Right kidney (tissue), 1 donor: Measurements from ENCODE around the gene GSX2.

ENCODE experiments used
- DNase-seq: peaks from one replicate; pipeline ENCODE4 v3.0.0-alpha.2; 2016

GSX2 gene

DNA sequence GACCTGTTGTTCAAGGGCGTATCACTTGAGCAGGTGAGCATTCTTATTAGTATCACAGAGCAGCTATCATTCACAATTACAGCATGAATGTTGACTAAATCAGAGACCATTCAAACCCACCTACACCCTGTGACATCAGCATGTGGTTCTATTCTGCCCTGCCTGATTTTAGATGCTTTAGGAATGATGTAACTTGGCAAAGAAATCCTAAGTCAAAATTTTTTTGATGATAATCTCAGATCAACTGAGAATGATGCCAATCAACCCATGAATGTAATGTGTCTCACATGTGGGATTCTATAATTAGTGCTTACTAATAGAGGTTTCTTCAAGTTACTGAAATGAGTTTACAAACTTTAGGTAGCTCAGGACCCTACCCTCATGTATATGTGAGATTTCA lies 22.2 kb upstream of the GSX2 start:
- DNase-seq = no peak

DNA sequence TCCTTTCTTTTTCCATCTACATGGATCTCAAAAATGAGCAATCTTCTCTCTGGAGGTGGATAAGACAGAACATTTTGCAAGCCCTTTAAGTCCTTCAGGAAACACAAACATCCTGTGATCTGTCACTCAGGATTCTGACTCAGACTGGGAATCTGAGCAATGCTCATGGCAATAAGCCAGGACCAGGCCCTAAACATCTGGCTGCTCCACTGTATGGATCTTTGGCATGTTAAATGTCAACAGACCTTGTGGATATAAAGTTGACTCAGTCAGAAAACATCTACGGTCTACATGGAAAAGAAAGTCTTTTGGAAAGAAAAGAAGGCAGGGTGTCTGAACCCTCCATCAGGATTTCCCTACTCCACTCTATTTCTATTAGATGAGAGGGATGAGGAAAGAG lies 17.8 kb upstream of the GSX2 start:
- DNase-seq = no peak

DNA sequence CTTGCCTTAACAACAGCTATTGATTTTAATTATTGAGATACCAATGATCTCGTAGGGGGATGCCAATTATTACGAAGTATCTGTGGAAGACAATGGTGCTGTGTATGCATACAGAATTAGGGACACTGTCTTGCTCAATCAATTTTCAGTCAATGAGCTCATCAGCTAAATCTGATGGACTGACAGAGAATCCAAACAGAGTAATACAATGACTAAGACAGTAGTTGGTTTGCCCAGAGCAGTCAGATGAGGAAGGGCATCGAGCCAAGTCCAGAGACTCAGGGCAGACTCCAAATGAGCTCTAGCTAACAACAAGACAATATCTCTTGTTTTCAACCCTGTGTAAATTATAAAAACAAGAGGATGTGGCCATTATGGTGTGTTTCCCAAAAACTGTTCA lies 14.7 kb upstream of the GSX2 start:
- DNase-seq = no peak

DNA sequence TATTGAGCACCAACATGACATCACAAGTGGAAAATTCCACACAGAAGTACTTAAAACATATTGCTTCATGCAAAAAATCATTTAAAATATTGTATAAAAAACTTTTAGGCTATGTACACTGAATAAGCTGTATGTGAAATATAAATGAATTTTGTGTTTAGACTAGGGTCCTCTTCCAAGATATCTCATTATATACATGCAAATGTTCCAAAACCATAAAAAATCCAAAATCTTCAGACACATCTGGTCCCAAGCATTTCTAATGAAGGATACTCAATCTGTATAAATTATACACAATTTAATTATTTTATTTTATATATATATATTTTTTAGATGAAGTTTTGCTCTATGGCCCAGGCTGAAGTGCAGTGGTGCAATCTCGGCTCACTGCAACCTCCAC lies 10.1 kb upstream of the GSX2 start:
- no peak for DNase-seq

DNA sequence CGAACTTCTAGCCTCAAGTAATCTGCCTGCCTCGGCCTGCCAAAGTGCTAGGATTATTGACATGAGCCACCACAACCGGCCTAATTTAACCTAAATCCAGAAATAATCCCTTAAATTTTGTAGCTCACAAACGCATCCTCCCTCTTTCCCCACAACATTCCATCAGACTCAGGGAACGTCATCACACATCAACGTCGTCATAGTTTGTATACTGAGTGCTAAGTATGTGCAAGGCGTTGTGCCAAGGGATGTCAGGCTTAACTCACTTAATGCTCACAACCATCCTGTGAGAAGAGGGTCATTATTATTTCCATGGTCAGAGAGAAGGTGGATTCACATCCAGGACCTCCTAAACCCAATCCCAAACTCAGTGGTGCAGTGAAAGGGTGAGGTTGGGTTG lies 9.6 kb upstream of the GSX2 start:
- no peak for DNase-seq

DNA sequence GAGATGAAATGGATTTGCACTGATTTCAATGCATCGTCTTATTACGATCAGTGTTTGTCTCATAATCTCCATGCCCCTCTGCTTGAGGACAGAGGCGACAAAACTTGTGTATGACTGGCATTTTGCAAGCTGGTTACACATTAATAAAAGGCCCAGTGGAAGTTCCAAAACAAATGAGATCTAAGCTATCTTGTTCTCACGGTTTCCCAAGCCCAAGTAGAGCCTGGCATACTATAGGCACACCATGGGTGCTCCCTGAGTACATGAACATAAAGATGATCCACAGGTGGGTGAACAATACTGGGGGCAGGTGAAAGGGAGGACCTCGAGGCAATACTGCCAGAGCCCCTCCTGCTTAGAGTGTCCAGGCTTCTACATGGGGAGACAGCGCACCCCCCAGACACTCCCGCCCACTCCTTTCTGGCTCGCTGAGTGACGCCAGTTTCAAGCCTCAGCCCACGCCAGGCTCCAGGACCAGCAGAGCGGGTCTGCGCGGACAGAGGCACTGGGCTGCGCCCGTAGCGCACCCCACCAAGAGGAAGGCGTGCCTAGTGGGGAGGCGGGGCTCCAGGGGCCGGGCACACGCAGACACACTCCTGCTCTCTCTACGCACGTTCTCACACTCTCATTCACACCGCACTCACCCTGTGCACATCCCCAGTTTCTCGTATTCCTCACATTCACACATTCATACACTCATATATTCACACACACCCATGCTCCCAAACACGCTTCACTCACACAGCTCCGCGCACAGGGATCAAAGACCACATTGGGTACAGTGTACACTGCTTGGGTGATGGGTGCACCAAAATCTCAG lies 8.9 kb upstream of the GSX2 start:
- DNase-seq = peak; percentile 59

DNA sequence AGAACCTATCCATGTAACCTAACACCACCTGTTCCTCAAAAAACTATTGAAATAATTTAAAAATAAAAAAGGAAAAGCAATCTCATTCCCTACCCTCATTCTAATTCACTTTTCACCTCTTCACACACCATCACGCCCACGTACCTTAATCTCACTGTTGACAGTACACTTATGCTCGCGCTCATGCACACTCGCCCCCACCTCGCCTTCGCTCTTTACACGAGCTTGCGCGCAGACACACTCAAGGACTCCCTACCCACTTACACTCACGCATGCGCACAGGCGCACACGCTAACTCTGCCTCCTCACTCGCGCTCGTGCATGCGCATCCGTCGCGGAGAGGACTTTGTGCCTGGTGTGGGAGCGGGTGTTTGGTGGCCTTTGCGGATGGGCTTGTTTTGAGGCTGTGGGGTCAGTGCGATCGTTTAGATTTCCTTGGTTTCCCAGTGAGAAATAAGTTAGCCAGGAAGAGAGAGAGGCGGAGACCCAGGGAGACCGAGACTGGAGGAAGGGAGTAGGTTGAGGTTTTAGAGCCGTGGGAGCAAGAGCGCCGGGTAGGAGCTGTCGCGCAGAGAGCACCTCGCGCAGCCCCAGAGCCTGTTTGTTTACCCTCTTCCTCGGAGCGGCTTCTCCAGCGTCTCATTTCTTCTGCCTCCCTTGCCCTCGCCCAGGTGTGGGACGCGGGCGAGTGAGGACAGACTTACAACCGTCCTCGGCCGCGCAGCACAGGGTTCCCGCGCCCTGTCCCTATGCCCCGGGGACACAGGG lies 8.1 kb upstream of the GSX2 start:
- peak; percentile 79 for DNase-seq

DNA sequence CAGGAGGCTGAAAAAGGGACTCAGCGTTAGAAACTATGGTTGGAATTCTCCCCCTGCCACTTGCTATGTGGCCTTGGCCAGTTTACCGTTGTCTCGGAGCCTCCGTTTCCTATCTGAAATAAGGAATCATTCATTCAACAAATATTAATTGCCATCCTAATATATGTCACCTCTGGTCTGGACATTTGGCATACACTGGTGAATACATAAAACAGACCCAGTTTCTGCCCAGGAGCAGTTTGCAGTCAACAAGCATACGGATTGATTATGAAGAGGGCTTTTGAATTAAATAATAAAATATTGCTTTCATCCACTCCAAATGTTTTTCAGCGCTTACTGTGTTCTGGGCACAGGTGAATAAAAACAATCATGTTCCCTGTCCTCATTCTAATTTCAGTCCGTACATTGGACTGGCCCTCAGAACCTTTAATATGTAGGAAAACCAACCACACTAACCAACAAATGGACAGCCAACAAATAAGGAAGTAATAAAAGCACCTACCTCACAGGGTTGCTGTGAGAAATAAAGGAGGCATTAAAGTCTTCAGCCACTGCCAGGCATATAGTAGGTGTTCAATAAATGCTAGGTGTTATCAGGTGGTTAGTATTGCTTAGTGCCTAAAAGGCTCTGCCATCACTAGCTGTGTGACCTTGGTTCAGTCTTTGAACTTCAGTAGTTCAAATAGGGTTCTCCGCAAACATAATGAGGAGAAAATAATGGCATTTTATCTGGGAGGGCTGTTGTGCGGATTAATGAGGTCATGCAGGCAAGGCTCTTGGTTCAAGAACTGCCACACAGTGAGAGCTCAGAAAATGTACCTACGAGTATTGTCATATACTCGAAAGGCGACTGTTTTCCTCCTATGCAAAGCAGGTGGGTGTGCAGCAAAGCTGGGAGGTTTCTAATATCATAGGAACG lies 7.3 kb upstream of the GSX2 start:
- no peak for DNase-seq

DNA sequence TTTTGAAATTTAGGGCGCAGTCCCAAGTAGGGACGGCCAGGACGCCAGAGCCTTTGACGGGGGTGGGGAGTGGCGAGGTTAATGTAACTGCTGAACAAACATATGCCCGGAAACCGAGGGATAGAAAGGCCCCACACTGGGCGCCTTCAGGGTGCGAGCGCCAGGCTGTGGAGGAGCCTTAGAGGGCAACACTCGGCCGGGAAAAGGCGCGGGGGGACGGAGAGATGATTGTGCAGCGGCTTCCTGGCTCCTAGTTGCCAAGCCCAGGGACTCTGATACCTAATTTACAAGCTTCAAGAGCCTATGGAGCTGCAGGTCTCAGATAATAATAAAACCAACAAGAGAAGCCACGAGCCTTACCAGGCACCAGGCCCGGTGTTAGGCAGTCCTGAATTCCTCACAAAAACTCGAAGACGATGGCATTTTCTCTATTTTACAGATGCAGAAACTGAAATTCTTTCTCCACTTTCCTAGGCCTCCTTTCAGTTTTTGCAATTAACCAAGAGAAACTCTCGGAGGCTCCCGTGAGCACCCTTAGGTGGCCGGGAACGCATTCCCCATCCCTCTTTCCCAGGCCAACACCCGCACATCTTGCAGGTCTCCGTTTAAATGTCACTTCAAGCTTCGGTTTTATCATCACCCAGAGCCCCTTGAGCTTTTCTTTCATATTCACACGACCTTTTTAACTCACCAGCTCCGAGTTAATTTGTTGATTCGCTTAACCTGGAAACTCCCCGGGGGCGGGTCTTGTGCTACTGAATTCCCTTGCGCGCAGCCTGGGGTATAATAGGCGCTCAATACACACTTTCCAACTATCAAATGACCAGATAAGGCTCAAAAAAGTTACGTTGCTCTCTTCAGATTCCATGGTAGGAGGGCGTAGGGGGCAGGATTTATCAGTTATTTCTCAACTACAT lies 6.4 kb upstream of the GSX2 start:
- DNase-seq = peak; percentile 53

DNA sequence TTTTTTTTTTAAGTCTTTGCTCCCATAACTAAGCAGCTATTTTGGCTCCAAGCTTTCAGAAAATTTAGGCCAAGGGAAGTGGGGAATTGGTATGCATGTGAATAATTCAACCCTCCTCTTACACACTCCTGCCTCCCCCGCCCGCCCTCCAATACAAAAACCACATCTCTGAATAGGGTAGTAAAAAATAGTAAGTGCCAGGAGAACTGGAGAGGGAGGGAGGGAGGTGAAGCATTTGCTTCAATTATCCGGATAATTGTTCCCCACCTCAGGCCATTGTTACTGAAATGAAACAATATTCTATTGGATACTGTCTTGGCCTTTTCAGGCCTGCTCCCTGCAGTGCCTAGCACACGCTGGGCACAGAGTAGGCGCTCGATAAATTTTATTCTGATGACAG lies 5.5 kb upstream of the GSX2 start:
- peak; percentile 16 for DNase-seq

DNA sequence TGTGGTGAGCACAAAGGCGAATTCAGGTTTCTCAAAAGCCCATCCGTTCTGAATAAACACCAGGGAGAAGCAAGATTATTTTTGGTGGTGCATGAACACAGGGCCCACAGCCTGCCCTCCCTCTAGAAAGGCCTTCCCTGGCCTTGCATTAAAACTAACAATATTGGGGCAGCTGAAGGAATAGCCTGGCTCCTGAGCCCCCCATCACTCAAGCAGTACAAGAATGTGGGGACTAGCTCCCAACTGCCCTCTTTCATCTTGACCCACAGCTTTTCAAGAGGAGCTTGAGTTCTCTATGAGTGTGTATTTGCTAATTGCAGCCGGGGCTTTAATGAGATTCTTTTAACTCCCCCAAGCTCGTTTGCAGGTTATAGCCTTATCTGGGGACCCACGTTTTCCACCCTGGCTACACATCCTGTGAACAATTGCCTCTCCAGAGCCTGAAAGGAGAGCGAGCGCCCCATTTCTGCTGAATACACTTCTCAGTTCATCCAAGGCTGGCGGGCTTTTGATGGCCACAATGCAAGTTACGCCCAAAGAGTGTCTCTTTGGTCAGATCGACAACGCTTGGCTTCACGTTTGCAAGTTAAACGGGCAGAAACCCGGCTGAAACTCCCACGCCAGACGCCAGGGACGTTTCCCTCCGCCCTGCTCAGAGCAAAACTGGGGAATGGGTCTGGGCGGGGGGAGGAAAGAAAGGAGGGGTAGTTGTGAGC lies 4.7 kb upstream of the GSX2 start:
- DNase-seq = peak; percentile 42

DNA sequence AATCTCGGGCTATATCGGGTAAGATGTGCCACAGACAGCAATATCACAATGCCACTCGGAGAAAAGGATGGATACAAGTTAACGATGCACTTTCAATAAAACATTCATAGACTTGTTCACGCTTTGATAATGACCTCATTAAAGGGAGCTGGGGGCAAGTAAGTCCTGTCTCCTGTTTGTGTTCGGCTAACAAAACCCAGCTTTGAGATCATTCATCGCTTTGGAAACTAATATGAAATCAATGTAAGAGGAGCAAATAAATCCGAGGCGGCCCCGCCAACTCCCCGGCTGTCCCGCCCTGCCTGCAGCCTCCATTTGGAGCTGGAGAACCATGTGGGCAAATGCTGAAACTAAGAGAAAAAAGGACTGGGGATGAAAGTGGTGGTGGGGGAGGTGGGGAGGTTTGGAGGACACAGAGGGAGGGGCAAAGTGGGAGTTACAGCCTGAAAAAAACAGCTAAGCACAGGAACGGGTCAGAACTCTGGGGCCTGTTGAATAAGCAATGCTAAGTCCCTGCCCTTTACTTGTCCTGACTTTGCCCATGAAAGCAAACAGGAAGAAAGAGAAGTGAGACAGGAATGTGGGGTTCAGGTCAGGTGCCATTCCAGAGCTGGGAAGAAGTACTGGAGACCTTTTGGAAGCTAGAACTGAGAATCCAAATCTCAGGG lies 3.5 kb upstream of the GSX2 start:
- peak; percentile 34 for DNase-seq

DNA sequence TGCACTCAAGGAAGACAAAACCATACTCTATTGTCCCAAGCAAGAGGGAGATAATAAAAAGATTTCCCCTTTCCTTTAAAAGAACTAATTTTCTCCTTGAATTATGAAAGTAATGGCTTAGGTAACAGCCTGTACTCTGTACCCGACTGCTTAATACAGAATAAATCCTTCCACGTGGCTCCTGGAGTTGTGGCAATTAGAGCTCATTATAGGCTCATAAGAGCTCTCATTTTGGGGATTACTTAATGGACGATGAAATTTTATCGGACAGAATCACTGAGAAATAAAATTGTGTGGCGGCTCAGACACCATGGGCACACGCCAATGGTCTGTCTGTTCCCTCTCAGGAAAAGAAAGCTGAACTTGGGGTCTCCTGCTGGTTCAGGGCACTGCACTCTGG lies 2.8 kb upstream of the GSX2 start:
- DNase-seq = no peak

DNA sequence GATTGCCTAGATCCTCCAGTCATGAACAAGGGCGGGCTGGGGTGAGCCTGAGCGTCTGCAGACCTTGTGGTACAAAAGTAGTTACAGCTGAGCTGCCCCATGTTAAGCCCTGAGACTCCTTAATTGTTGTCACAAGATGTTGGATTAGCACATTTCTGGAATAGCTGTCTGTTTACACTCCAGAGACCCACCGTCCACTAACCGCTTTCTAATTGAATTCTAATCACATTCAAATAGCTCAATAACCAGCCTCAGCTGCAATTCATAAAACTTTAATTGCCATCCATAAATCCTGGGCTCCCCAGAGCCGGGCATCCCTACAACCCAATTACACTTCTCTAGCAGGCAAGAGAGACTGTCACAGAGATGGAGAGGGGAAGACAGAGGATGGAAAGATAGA lies 1.6 kb upstream of the GSX2 start:
- no peak for DNase-seq

DNA sequence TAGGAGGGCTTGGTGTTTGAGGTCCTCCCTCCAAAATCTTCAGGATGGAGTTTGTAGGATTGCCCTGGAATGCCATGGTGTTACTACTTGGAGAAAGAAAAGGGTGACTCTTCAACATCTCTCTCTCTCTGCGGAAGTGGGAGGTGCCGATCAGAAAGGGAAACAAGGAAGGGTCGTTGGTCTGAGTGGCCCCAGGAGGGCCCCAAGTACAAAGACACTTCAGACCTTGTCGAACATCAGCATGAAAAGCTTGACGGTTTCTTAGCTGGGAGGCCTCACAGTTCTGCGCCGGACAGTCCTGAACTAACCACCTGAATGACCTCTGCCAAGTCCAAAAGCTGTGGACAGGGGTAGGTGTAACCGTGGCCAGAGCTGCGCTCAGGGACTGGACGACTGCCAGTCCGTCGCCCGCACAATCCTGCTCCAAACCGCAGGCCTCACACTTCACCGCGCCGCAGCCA lies 646 bp upstream of the GSX2 start:
- peak; percentile 49 for DNase-seq

DNA sequence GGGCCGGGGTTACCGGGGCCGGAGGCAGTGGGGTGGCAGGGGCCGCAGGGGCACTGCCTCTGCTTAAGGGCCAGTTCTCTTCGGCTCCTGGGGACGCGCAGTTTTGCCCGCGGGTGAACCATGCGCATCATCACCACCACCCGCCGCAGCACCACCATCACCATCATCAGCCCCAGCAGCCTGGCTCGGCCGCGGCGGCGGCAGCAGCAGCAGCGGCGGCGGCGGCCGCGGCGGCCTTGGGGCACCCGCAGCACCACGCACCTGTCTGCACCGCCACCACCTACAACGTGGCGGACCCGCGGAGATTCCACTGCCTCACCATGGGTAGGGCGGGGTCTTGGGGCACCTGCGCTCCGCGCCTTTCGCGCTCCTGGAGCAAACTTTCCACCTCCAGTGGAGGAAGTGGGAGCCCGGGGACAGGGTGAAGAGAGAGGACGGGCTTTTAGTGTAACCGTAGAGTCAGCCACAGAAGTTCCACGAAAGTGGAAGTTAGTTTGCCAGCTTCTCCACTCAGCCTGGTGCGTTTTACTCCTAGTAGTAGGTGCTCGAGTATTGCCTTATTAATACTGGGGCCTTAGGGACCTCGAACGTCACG lies 729 bp downstream of the GSX2 start:
- DNase-seq = peak; percentile 60

DNA sequence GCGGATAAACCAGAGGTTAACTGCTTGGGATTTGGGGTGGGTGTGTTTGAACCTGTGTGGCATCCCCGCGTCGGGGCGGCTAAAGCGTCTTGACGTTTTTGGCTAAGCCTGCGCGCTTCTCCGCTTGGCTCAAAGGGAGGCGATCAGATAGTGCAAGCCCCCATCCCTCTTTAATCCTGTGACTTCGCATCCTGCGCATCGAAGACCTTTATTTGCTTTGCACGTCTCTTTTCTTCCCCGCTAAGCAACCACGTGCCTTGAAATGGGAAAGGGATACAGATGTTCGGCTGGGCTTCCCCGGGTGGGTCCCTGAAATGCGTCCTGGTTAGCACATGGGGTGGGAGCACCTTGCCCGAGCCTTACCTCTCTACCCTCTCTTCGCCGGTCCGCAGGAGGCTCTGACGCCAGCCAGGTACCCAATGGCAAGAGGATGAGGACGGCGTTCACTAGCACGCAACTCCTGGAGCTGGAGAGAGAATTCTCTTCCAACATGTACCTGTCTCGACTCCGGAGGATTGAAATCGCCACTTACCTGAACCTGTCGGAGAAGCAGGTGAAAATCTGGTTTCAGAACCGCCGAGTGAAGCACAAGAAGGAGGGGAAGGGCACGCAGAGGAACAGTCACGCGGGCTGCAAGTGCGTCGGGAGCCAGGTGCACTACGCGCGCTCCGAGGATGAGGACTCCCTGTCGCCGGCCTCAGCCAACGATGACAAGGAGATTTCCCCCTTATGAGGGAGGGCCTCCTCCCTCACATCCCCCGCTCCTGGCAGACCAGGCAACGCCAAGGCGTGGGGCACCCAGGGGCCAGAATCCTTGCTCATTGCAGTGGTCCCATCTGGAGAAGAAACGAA lies 1.5 kb downstream of the GSX2 start:
- DNase-seq = peak; percentile 57

DNA sequence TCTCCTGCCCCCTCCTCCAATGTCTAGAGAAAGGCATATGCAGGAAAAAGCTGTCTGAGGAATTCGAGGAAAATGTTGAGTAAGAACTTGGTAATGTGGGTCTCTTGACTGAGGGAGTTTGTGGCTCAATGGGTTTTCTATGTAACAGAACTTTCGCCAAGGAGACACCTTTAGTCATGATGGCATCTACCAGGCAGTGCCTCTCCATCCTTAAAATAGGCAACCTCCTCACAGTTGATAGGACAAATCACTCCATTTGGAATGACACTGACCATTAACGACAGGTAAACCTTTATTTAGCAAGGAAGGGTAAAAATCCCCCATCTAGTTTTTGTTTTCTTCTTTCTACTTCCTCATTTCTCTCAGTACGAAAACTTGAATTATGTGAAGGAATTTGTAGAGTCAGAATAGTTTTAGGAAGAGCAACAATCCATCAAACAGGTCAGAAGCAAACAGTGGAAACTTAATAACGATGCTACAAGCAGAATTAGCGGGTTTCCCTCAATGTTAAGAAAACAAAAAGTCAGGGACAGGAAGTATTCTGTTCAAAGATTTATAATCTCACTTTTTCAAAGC lies 2.7 kb downstream of the GSX2 start:
- peak; percentile 18 for DNase-seq

DNA sequence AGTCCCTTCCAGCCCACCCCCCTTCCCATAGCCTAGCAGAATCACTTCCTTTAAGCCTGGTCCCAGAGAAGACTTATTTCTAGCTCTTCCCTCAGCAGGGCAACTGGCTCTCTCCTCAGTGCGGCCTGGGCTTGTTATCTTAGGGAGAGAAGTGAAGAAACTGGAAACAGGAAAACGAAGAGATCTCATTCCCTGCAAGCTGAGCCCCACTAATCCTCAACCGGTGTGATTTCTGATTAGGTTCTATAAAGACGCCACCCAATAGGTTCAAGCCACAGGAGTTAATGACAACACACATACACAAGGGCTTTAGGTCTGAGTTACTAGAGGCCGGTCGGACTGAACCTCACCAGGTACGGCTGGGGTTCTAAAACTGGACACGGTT lies 3.2 kb downstream of the GSX2 start:
- no peak for DNase-seq
